ENCODE data around the gene B3GALT5.

The B3GALT5 gene

DNA sequence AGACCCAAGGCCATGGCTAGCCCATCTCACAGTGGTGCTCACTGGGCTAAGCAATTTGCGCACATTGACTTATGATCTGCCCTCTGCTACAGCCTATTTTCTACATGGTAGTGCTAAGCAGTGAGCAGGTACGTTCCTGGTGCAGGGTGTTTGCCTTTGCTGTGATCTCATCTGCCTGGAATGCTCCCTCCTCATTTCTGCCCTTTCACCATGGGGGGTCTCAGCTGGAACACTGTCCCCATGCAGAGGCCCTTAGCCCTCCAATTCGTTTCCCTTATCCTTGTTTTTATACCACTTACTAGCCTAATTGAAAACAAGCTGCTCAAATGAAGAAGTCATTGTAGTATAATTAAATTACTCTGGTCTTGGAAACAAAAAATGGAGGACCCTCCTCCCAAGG lies 2.0 kb upstream of the B3GALT5 start:
- DNase-seq = no peak

DNA sequence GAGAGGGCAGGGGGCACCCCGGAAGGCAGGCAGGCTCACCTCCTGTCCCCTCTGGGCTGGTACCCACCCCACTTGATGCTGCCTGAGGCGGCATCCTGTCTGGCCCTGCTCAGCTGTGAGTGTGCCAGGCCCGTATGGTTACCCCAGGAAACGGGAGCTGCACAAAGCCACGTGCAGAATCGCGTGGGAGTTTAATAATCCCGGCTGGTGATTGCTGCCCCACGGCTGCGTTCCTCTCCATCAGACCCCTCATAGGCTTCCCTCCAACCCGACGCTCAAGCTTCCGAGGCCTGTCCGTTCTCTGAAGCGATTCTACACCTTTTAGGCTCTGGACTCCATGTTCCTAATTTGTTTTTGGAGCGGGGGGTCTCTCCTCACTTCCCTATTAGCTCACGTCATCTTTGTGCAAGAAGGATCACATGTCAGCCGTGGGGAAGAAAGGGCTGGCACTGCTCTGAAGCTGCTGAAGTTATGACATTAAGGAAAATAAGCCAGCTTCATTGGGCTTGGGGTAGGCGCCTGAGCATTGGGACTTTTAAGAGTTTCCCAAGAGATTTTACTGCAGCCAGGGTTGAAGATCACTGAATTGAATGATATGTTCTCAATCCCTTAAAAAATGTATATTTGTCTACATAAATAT lies 1.1 kb upstream of the B3GALT5 start:
- no peak for DNase-seq

- no peak for DNase-seq
Measured at GRCh38 chr21:39613041-39613934, 548 bp downstream of the B3GALT5 start.

- no peak for DNase-seq
Measured at GRCh38 chr21:39616211-39616772, 3.6 kb downstream of the B3GALT5 start.

GRCh38 chr21:39620856-39621255 lies 8.1 kb downstream of the B3GALT5 start:
- no peak for DNase-seq

DNA sequence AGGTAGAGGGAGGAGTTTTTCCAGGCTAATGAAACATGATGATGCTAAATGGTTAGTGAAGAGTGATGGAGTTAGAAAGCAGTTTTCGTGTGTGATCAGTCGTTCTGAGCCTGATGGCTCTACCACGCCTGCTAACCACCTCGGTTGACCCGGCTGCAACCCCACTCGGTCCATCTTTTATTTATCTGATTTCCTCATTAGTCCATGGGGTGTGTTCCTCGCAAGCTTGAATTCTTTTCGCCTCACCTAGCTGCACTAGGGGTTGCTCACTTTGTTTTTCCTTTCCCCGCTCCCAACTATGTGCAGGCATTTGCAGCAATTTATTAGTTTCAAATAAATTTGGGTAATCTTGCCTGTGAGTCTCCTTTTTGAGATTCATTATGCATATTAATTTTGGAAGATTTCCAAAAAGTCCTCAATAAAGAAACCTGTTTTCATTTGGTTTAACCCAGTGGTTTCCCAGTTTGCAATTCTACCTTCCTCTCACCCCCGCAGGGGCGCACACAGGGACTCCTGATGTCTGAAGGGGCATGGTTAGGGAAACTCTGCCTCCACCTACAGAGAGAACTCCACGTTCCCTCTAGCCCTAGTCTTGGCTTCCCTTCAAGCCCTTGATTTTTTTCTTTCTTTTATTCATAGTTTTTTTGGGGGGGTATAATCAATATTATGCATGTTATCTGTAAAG lies 12.6 kb downstream of the B3GALT5 start:
- DNase-seq = no peak

DNA sequence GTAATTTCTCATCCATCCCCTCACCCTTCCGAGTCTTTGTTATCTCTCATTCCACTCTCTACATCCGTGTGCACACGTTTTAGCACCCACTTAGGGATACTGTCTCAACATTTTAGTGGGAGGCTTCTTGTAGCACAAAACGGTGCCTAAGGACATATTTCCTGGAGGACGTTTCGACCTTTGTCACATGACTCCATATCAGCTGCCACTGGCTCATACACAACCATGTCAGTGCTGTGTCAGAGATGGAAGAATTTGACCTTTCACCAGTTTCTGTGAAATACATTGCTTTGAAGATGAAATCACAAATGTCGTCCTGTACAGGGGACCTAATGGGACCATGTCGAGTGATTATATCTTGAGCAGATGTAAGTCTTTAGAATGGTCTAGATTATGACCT lies 15.6 kb downstream of the B3GALT5 start:
- no peak for DNase-seq

DNA sequence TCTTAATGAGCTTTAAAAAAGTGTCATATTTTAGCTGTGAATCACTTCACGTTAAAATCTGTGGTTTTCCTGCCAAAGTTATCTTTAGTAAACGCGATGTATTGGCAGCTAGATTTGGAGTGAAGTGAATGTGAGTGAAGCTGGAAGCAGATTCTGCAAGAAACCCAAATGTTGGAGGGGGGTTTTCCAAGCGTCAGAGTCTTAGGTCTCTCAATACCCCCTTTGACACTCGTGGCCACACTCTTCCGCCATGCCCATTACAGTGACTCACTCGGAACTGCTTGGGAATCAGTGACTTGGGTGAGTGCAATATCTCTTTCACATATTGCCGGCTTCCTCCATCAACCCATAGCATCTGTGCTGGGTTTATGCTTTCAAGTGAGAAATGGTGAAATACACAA lies 17.5 kb downstream of the B3GALT5 start:
- no peak for DNase-seq

- no peak for DNase-seq
Measured at GRCh38 chr21:39630827-39631226, 18.1 kb downstream of the B3GALT5 start.

DNA sequence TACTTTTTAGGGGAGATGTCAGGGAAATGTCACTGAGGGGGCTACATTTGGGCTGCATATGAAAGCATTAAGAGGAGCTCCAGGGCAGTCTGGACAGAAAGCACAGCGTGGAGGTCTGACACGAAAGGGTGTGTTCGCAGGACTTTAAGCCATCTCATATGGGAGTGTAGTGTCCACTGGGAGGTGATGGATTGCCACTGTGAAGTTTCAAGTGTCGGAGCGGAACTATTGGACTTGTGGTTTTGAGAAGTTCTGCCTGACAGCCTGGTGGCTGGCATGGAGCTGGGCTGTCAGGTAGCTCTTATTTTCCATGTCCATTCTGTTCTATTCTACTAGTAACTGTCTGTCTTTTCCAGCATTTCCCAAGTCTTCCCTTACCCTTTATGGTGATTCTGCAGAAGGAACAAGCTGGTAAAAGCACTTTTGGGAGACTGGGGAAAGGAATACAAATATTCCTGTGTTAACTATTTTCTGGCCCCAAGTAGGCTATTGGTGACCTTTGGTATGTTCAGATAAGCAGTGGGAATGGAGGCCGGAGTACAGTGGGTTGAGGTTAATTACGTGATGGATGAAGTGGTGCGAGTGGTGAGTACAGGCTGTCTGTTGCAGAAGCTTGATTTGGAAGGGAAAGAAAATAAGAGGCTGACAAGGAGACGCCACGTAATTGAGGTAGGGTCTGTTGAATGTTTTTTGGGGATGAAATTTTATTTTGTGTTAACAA lies 19.3 kb downstream of the B3GALT5 start:
- DNase-seq = no peak

- no peak for DNase-seq
Measured at GRCh38 chr21:39632796-39633442, 20.2 kb downstream of the B3GALT5 start.

DNA sequence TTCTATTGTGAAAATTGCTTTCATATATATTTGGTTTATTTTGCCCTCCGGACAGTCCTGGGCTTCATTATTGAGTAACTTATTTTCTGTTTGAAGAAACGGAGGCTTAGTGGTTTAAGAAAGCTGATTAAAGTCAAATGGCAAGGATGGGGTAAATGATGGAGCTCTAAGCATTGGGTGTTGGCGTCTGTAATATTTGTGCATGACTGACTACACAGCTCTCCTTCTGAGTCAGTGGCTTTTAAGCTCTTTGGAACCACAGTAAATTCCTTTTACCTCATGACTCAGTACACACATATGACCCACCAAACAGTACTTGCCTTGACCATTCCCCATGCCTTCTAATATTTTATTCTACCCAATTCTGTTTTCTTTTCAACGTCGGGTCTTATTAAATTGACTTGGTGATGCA lies 21.0 kb downstream of the B3GALT5 start:
- no peak for DNase-seq

DNA sequence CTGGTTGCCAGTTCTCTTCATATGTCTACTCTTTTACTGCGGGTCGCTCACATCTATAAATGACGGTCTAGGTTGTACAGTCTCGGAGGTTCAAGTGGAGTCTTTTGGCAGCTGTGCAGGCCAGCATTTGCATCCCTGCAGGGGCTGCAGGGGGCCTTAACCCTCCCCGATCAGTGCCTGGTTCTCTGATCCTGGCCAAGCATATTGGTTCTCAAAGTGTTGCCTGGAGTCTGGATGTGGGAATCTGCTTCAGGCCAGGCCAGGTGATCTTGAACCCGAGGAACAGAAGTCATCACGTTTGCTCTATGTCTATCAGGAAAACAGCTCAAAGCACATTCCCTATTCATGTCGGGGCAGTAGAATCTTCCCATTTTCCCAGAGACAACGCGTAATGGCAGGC lies 21.8 kb downstream of the B3GALT5 start:
- DNase-seq = no peak

DNA sequence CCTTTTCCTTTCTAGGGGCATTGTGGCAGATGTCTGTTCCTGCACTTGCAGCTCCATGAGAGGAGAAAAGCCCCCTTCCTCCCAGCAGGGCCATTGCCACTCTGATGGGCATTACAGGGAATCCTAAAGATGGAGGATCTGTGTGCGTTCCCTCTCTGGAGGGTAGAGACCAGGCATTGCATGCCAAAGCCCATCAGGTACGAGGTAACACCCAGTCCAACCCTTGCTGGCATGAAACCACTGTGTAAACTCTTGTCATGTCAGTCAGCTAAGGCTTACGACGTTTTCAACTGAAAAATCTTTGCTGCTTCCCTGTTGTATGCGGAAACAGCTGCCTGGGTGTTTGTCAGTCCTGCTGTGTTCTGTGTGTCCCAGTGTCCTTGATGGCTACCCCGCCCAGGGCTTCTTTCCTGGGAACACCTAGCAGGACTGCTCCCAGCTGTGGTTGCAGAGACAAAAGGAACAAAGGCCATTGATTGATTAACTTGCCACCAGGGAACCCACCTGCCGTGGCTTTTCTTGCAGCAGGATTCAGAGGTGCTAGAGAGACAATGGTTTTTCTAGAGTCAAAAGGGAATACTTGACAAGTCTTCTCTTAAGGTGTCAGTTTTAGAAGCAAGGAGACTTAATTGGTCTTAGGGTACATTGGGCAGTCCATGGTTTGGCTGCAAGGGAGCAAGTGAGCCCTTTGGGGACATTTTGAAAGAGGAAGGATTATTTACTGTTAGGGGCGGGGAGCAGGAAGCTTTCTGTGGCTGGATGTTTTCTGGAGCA lies 24.6 kb downstream of the B3GALT5 start:
- DNase-seq = no peak

DNA sequence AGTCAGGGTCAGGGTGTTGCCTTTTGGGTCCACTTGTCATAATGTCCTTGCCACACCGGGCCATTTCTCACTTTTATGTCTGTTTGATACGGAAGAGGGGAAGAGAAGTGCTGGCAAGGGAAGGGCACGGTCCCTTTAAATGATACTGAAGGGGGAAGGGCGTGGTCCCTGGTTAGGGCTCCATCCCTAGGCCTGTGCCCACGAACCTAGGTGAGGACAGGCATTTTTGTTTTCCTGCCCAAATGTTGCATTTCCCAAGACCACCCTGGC lies 25.2 kb downstream of the B3GALT5 start:
- DNase-seq = no peak

DNA sequence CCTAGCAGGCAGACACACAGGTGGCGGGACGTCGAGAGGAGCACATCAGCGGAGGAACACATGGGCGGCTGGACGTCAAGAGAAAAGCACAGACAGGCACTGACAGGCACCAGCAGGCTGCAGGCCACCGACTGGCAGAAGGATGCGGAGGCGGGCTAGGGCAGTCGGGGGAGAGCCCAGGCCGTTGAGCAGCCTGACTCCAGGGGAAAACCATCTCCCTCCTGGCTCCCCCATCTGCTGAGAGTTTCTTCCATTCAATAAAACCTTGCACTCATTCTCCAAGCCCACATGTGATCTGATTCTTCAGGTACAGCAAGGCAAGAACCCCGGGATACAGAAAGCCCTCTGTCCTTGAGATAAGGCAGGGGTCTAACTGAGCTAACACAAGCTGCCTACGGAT lies 25.5 kb downstream of the B3GALT5 start:
- DNase-seq = no peak

DNA sequence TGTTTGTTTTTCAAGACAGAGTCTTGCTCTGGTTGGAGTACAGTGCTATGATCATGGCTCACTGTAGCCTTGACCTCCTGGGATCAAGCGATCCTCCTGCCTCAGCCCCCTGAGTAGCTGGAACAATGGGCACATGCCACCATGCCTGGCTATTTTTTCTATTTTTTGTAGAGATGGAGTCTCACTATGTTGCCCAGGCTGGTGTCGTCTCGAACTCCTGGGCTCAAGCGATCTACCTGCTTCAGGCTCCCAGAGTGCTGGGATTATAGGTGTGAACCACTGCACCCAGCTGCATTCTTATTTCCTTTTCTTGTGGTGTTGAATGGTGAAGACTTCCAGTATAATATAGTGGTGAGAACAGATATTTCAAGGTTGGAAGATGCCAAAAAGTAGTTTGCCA lies 28.0 kb downstream of the B3GALT5 start:
- DNase-seq = no peak

- DNase-seq = no peak
Measured at GRCh38 chr21:39641827-39642450, 29.2 kb downstream of the B3GALT5 start.

- no peak for DNase-seq
Measured at GRCh38 chr21:39644062-39644560, 31.4 kb downstream of the B3GALT5 start.

DNA sequence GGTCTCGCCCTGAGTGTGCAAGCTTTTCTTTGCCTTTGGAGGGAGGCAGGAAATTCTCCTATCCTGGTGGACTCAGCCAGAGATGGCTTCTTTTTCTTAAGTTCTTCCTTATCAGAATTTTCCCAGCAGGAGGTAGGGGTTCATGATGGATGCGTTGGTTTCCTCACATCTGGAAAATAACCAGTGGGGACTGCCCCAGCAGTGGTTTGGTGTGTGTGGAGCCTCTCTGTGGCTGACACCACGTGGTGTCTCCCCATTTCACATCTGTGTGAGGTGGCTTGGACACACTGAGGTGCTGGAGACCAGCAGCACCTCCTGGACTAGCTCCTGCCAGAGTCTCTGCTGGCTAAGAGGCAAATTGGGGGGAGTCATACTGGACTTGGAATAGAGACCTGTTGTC lies 32.6 kb downstream of the B3GALT5 start:
- DNase-seq = no peak

GRCh38 chr21:39647476-39647875 lies 34.7 kb downstream of the B3GALT5 start:
- no peak for DNase-seq
